Smooth muscle cell (in vitro differentiated cells): ENCODE measurements around the gene ETNK1. TPM values are rescaled to one million over a fixed set of nuclear protein-coding genes. Genes with fewer than 3 reads are reported as not detected.

Experiments
- DNase-seq: peaks from one replicate; lab custom pipeline; 2025; ENCODE audit not compliant: unreplicated experiment; lab: John Stamatoyannopoulos, UW
- H2AFZ ChIP-seq: fragments of 200-600 bp; sonication (generic); 2 replicates; pipeline ENCODE4 v1.6.0; 2016; ENCODE audit warnings: antibody characterized with exemption, low read depth, mild to moderate bottlenecking
- H3F3A ChIP-seq: fragments of 200-600 bp; sonication (generic); 2 replicates; pipeline ENCODE4 v1.6.0; 2017; ENCODE audit warnings: antibody characterized with exemption, low read depth
- H3K27ac ChIP-seq: fragments of 200-600 bp; sonication (generic); 2 replicates; pipeline ENCODE4 v1.5.1; 2016; ENCODE audit warnings: low read depth, mild to moderate bottlenecking
- H3K27me3 ChIP-seq: fragments of 200-600 bp; sonication (generic); 2 replicates; pipeline ENCODE4 v1.6.1; 2016; ENCODE audit warnings: low read depth, mild to moderate bottlenecking
- H3K36me3 ChIP-seq: fragments of 200-600 bp; sonication (generic); 2 replicates; pipeline ENCODE4 v1.5.1; 2016; ENCODE audit warnings: low read depth
- H3K4me1 ChIP-seq: fragments of 200-600 bp; sonication (generic); 2 replicates; pipeline ENCODE4 v1.5.1; 2016; ENCODE audit warnings: low read depth
- H3K4me2 ChIP-seq: fragments of 200-600 bp; sonication (generic); 2 replicates; pipeline ENCODE4 v1.6.0; 2016; ENCODE audit warnings: mild to moderate bottlenecking
- H3K4me3 ChIP-seq: fragments of 200-600 bp; sonication (generic); 2 replicates; pipeline ENCODE4 v1.5.1; 2016; ENCODE audit warnings: mild to moderate bottlenecking
- H3K79me2 ChIP-seq: fragments of 200-600 bp; sonication (generic); 2 replicates; pipeline ENCODE4 v1.6.0; 2016; ENCODE audit warnings: low read depth, mild to moderate bottlenecking
- H3K9ac ChIP-seq: fragments of 200-600 bp; sonication (generic); 2 replicates; pipeline ENCODE4 v1.6.0; 2016; ENCODE audit warnings: low read depth
- H3K9me3 ChIP-seq: fragments of 200-600 bp; sonication (generic); replicated peaks from 2 replicates; pipeline ENCODE4 v1.5.1; 2016; ENCODE audit warnings: low read depth
- H4K20me1 ChIP-seq: fragments of 200-600 bp; sonication (generic); 2 replicates; pipeline ENCODE4 v1.6.0; 2016; ENCODE audit warnings: low read depth
- WGBS: methylation state at CpG from one replicate; pipeline ENCODE4 v1.1.7; 2016; ENCODE audit warnings: low lambda C conversion rate; 5-methylcytosine and 5-hydroxymethylcytosine counted together
- polyA plus RNA-seq: library from polyadenylated mRNA; unstranded; fragments of >200 nt; fragmentation: Nextera tagmentation; extraction: Ambion mirVana; gene quantifications from 2 replicates; pipeline ENCODE4 v1.2.1, GENCODE V29; 2016
- total RNA-seq: library from RNA; depleted of rRNA; stranded (reverse); fragments of >200 nt; gene quantifications from 2 replicates; pipeline ENCODE4 v1.2.3, GENCODE V29; 2014
- TF ChIP-seq, protein P1 (sequence below): fragments of 200-600 bp; sonication (generic); IDR thresholded peaks from 2 replicates; pipeline ENCODE4 v1.5.1; 2017; ENCODE audit warnings: borderline replicate concordance, mild to moderate bottlenecking, antibody characterized with exemption; ENCODE audit not compliant: insufficient read depth, poor library complexity, severe bottlenecking

The ETNK1 gene
- total and polyA plus RNA-seq, 2 experiments from 2014 or later: 19.2 to 35.7 TPM

DNA sequence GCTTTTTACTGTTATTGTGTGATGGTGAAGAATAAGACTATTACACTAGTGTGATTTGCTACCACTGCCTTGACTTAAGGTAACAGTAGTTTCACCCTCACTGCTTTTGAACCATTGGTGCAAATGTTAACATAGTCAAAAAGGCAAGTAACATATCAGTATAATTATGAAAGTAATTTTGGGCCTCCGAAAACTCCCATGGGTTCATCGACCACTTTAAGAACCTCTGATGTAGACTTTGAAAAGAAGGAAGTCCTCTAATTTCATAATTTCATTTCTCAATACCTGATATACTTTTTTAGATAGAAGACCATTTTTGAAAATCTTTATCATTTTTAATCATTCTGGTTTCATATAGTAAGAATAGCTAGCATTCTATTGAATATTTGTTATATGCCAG is 57.7 kb downstream of the ETNK1 start:
- no peak for DNase-seq
- 98% methylated on average over 2 of the region's 2 CpGs for WGBS
- Histone ChIP-seq H3K79me2 (no peaks in the 10 kb centered on the region), H3K4me3 (no peak overlapping the region), H3K36me3 (peaks cover 8% of the 10 kb centered on the region), H3K27me3 (no peaks in the 10 kb centered on the region), H3K9ac (no peak overlapping the region), H4K20me1 (peaks cover 7% of the 10 kb centered on the region), H3K4me1 (no peaks in the 10 kb centered on the region), H3F3A (no peaks in the 10 kb centered on the region), H3K4me2 (no peak overlapping the region), H2AFZ (no peak overlapping the region), H3K27ac (no peak overlapping the region), H3K9me3 (no peaks in the 10 kb centered on the region)
- TF ChIP-seq, protein P1, sequence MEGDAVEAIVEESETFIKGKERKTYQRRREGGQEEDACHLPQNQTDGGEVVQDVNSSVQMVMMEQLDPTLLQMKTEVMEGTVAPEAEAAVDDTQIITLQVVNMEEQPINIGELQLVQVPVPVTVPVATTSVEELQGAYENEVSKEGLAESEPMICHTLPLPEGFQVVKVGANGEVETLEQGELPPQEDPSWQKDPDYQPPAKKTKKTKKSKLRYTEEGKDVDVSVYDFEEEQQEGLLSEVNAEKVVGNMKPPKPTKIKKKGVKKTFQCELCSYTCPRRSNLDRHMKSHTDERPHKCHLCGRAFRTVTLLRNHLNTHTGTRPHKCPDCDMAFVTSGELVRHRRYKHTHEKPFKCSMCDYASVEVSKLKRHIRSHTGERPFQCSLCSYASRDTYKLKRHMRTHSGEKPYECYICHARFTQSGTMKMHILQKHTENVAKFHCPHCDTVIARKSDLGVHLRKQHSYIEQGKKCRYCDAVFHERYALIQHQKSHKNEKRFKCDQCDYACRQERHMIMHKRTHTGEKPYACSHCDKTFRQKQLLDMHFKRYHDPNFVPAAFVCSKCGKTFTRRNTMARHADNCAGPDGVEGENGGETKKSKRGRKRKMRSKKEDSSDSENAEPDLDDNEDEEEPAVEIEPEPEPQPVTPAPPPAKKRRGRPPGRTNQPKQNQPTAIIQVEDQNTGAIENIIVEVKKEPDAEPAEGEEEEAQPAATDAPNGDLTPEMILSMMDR: no peak

- TF ChIP-seq, protein P1: no peak
- Histone ChIP-seq H3K9me3 (no peaks in the 10 kb centered on the region), H3K4me2 (no peak overlapping the region), H3K4me3 (no peak overlapping the region), H3K36me3 (peaks cover 8% of the 10 kb centered on the region), H4K20me1 (peaks cover 7% of the 10 kb centered on the region), H3K27ac (no peak overlapping the region), H3F3A (no peaks in the 10 kb centered on the region), H3K79me2 (no peaks in the 10 kb centered on the region), H2AFZ (no peak overlapping the region), H3K9ac (no peak overlapping the region), H3K4me1 (no peaks in the 10 kb centered on the region), H3K27me3 (no peaks in the 10 kb centered on the region)
- 93% methylated on average over 1 of the region's 1 CpG for WGBS
- no peak for DNase-seq
These were observed 58.2 kb downstream of the ETNK1 start for GRCh38 chr12:22683131-22683530.

- no peak overlapping the region for H3K4me2 ChIP-seq
- no peaks in the 10 kb centered on the region for H3F3A ChIP-seq
- no peaks in the 10 kb centered on the region for H3K79me2 ChIP-seq
- TF ChIP-seq, protein P1: peak; percentile 69
- no peak overlapping the region for H3K9ac ChIP-seq
- peaks cover 3% of the 10 kb centered on the region for H3K36me3 ChIP-seq
- no peak overlapping the region for H2AFZ ChIP-seq
- no peaks in the 10 kb centered on the region for H3K27me3 ChIP-seq
- no peak for DNase-seq
- WGBS: 74% methylated on average over 5 of the region's 5 CpGs
- H3K4me3 ChIP-seq: no peak overlapping the region
- H3K27ac ChIP-seq: no peak overlapping the region
- H3K4me1 ChIP-seq: no peaks in the 10 kb centered on the region
- H3K9me3 ChIP-seq: no peaks in the 10 kb centered on the region
- peaks cover 7% of the 10 kb centered on the region for H4K20me1 ChIP-seq
These were observed 59.5 kb downstream of the ETNK1 start for GRCh38 chr12:22684140-22685118.
